ENCODE data around the gene SMIM33.
"Not testable (repeated sequence)": the region's sequence is repeated elsewhere in the genome, so short reads cannot be mapped to it uniquely, and the experiment has no call there.

GRCh38 chr5:139479729-139480128 lies 8.9 kb downstream of the SMIM33 start:
- TF ChIP-seq, protein P1, sequence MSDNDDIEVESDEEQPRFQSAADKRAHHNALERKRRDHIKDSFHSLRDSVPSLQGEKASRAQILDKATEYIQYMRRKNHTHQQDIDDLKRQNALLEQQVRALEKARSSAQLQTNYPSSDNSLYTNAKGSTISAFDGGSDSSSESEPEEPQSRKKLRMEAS (IDR thresholded peaks at IDR 0.05; ENCODE audit: low read depth): not testable (repeated sequence)
- not testable (repeated sequence) for TF ChIP-seq EZH2phosphoT487 (IDR thresholded peaks at IDR 0.05; ENCODE audit: borderline replicate concordance, low read depth); POLR2AphosphoS5 (IDR thresholded peaks at IDR 0.05; ENCODE audit: low read depth, low read length); FOXJ3 (CRISPR knock-in tag; IDR thresholded peaks at IDR 0.05); MXI1 (IDR thresholded peaks at IDR 0.05; ENCODE audit: low read depth, low read length); SIN3A (IDR thresholded peaks at IDR 0.05; ENCODE audit: borderline replicate concordance, low read depth, low read length); EP300 (IDR thresholded peaks at IDR 0.05; ENCODE audit: borderline replicate concordance in 1 of 2, low read depth in 1 of 2, low read length in 1 of 2); CHD2 (IDR thresholded peaks at IDR 0.05; ENCODE audit: low read length, partially characterized antibody); ELF1 (IDR thresholded peaks at IDR 0.05); GABPA (IDR thresholded peaks at IDR 0.05; ENCODE audit: low read depth); USF2 (IDR thresholded peaks at IDR 0.05; ENCODE audit: borderline replicate concordance, low read depth, low read length)
- TF ChIP-seq, protein P2, sequence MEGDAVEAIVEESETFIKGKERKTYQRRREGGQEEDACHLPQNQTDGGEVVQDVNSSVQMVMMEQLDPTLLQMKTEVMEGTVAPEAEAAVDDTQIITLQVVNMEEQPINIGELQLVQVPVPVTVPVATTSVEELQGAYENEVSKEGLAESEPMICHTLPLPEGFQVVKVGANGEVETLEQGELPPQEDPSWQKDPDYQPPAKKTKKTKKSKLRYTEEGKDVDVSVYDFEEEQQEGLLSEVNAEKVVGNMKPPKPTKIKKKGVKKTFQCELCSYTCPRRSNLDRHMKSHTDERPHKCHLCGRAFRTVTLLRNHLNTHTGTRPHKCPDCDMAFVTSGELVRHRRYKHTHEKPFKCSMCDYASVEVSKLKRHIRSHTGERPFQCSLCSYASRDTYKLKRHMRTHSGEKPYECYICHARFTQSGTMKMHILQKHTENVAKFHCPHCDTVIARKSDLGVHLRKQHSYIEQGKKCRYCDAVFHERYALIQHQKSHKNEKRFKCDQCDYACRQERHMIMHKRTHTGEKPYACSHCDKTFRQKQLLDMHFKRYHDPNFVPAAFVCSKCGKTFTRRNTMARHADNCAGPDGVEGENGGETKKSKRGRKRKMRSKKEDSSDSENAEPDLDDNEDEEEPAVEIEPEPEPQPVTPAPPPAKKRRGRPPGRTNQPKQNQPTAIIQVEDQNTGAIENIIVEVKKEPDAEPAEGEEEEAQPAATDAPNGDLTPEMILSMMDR (IDR thresholded peaks at IDR 0.05): not testable (repeated sequence)
- TF ChIP-seq, protein P3, sequence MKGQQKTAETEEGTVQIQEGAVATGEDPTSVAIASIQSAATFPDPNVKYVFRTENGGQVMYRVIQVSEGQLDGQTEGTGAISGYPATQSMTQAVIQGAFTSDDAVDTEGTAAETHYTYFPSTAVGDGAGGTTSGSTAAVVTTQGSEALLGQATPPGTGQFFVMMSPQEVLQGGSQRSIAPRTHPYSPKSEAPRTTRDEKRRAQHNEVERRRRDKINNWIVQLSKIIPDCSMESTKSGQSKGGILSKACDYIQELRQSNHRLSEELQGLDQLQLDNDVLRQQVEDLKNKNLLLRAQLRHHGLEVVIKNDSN (IDR thresholded peaks at IDR 0.05; ENCODE audit: borderline replicate concordance, low read depth): not testable (repeated sequence)
